Stimulated activated naive B cell treated with anti-CD40 and anti-IgM and Interleukin-4, amounts not matched to agents 10 μg/mL and 1 μg/mL and 100 μg/mL, for 72 hours (primary cell): ENCODE results near the gene CYP19A1.
A peak's percentile ranks its signal among the peaks of the same experiment; 100 is the strongest.
"Not testable (repeated sequence)": the region's sequence is repeated elsewhere in the genome, so short reads cannot be mapped to it uniquely, and the experiment has no call there.

Source experiments
- ATAC-seq, 2 donors: fragments of 150-1000 bp; cut with Tn5 transposase; replicated peaks; 2 replicates each; pipeline ENCODE4 v1.10.0; 2021; ENCODE audit warnings: moderate library complexity in 1 of 2
- DNase-seq: peaks from one replicate; pipeline ENCODE4 v3.0.0; 2021
- H3K27ac Mint-ChIP-seq: one replicate; pipeline ENCODE4 v1.8.0; 2022; ENCODE audit warnings: mild to moderate bottlenecking, mixed read lengths
- H3K27me3 Mint-ChIP-seq, 2 donors: one replicate each; pipeline ENCODE4 v1.8.0; 2022; ENCODE audit warnings: mixed read lengths in 2 of 2
- H3K36me3 Mint-ChIP-seq, 2 donors: one replicate each; pipeline ENCODE4 v1.8.0; 2022; ENCODE audit warnings: mixed read lengths in 2 of 2, mild to moderate bottlenecking in 1 of 2
- H3K4me1 Mint-ChIP-seq, 2 donors: one replicate each; pipeline ENCODE4 v1.8.0; 2022; ENCODE audit warnings: mixed read lengths in 2 of 2, mild to moderate bottlenecking in 1 of 2
- H3K4me3 Mint-ChIP-seq, 2 donors: one replicate each; pipeline ENCODE4 v1.8.0; 2022; ENCODE audit warnings: mild to moderate bottlenecking in 2 of 2, mixed read lengths in 2 of 2, moderate library complexity in 1 of 2
- H3K9me3 Mint-ChIP-seq, 2 donors: one replicate each; pipeline ENCODE4 v1.8.0; 2022; ENCODE audit warnings: mixed read lengths in 2 of 2, mild to moderate bottlenecking in 1 of 2

CYP19A1 gene

GRCh38 chr15:51263726-51264125, 74.7 kb downstream of the CYP19A1 start:
- Mint-ChIP-seq H3K9me3 (peaks cover 3 to 6% of the 10 kb centered on the region in 2 donors), H3K4me1 (peaks cover 2 to 9% of the 10 kb centered on the region in 2 donors), H3K36me3 (no peaks in the 10 kb centered on the region), H3K4me3 (no peak overlapping the region), H3K27ac (no peak overlapping the region), H3K27me3 (peaks cover 11 to 25% of the 10 kb centered on the region in 2 donors)
- no peak for ATAC-seq
- no peak for DNase-seq

GRCh38 chr15:51263116-51263515, 75.3 kb downstream of the CYP19A1 start:
- DNase-seq, result no peak
- peaks cover 1 to 6% of the 10 kb centered on the region in 2 donors for H3K4me1 Mint-ChIP-seq
- H3K36me3 Mint-ChIP-seq, result no peaks in the 10 kb centered on the region
- peaks cover 8 to 26% of the 10 kb centered on the region in 2 donors for H3K27me3 Mint-ChIP-seq
- no peak overlapping the region for H3K4me3 Mint-ChIP-seq
- H3K27ac Mint-ChIP-seq, result no peak overlapping the region
- no peak for ATAC-seq
- peaks cover 3 to 6% of the 10 kb centered on the region in 2 donors for H3K9me3 Mint-ChIP-seq

- H3K9me3 Mint-ChIP-seq, result peaks cover 3 to 6% of the 10 kb centered on the region in 2 donors
- H3K27me3 Mint-ChIP-seq, result peaks cover 6 to 24% of the 10 kb centered on the region in 2 donors
- no peaks in the 10 kb centered on the region for H3K4me1 Mint-ChIP-seq
- ATAC-seq (no peak), DNase-seq (no peak)
- no peak overlapping the region for H3K4me3 Mint-ChIP-seq
- H3K36me3 Mint-ChIP-seq, result no peaks in the 10 kb centered on the region
- H3K27ac Mint-ChIP-seq, result no peak overlapping the region
Measured at GRCh38 chr15:51262463-51262862, 75.9 kb downstream of the CYP19A1 start.

- not testable (repeated sequence) for H3K4me1 Mint-ChIP-seq, H3K27ac Mint-ChIP-seq, H3K36me3 Mint-ChIP-seq, DNase-seq, H3K4me3 Mint-ChIP-seq, ATAC-seq, H3K9me3 Mint-ChIP-seq
- peaks cover 0 to 17% of the 10 kb centered on the region in 2 donors for H3K27me3 Mint-ChIP-seq
Measured at GRCh38 chr15:51261113-51261512, 77.3 kb downstream of the CYP19A1 start.

- DNase-seq (no peak), ATAC-seq (no peak)
- Mint-ChIP-seq H3K27ac (no peak overlapping the region), H3K4me3 (no peak overlapping the region), H3K9me3 (peaks cover 3 to 6% of the 10 kb centered on the region in 2 donors), H3K36me3 (no peaks in the 10 kb centered on the region), H3K27me3 (peaks cover 0 to 17% of the 10 kb centered on the region in 2 donors), H3K4me1 (no peaks in the 10 kb centered on the region)
Measured at GRCh38 chr15:51260202-51260601, 78.2 kb downstream of the CYP19A1 start.

- Mint-ChIP-seq H3K4me3 (no peak overlapping the region), H3K4me1 (no peaks in the 10 kb centered on the region), H3K27me3 (peaks cover 5 to 25% of the 10 kb centered on the region in 2 donors), H3K9me3 (no peaks in the 10 kb centered on the region), H3K36me3 (no peaks in the 10 kb centered on the region), H3K27ac (no peak overlapping the region)
- ATAC-seq (no peak), DNase-seq (no peak)
Measured at GRCh38 chr15:51255533-51255932, 82.9 kb downstream of the CYP19A1 start.

- DNase-seq, result no peak
- no peaks in the 10 kb centered on the region for H3K36me3 Mint-ChIP-seq
- no peak overlapping the region for H3K27ac Mint-ChIP-seq
- H3K9me3 Mint-ChIP-seq, result no peaks in the 10 kb centered on the region
- no peak for ATAC-seq
- H3K27me3 Mint-ChIP-seq, result peaks cover 10 to 24% of the 10 kb centered on the region in 2 donors
- H3K4me1 Mint-ChIP-seq, result no peaks in the 10 kb centered on the region
- H3K4me3 Mint-ChIP-seq, result no peak overlapping the region
Measured at GRCh38 chr15:51253366-51253765, 85.0 kb downstream of the CYP19A1 start.

- H3K27me3 Mint-ChIP-seq, result peaks cover 10 to 20% of the 10 kb centered on the region in 2 donors
- H3K27ac Mint-ChIP-seq, result no peak overlapping the region
- no peak for DNase-seq
- no peaks in the 10 kb centered on the region for H3K36me3 Mint-ChIP-seq
- no peak for ATAC-seq
- no peak overlapping the region for H3K4me3 Mint-ChIP-seq
- no peaks in the 10 kb centered on the region for H3K4me1 Mint-ChIP-seq
- no peaks in the 10 kb centered on the region for H3K9me3 Mint-ChIP-seq
Measured at GRCh38 chr15:51252671-51253070, 85.7 kb downstream of the CYP19A1 start.

GRCh38 chr15:51251556-51251955, 86.8 kb downstream of the CYP19A1 start:
- Mint-ChIP-seq H3K36me3 (no peaks in the 10 kb centered on the region), H3K27me3 (peaks cover 15 to 20% of the 10 kb centered on the region in 2 donors), H3K4me3 (no peak overlapping the region), H3K9me3 (no peaks in the 10 kb centered on the region), H3K27ac (no peak overlapping the region), H3K4me1 (no peaks in the 10 kb centered on the region)
- ATAC-seq, result no peak
- DNase-seq, result no peak

- H3K27me3 Mint-ChIP-seq, result peaks cover 15 to 20% of the 10 kb centered on the region in 2 donors
- no peak overlapping the region for H3K27ac Mint-ChIP-seq
Measured at GRCh38 chr15:51250217-51251011, 88.0 kb downstream of the CYP19A1 start.

GRCh38 chr15:51245628-51246027, 92.8 kb downstream of the CYP19A1 start:
- Mint-ChIP-seq H3K9me3 (no peaks in the 10 kb centered on the region), H3K4me1 (peaks cover 1 to 9% of the 10 kb centered on the region in 2 donors), H3K27ac (no peak overlapping the region), H3K27me3 (peaks cover 15 to 16% of the 10 kb centered on the region in 2 donors), H3K36me3 (no peaks in the 10 kb centered on the region), H3K4me3 (no peak overlapping the region)
- no peak for DNase-seq
- no peak for ATAC-seq

More at GRCh38 chr15:51250217-51251011, 88.0 kb downstream of the CYP19A1 start:
- H3K36me3 Mint-ChIP-seq, result no peaks in the 10 kb centered on the region
- H3K4me3 Mint-ChIP-seq, result no peak overlapping the region
- ATAC-seq (no peak), DNase-seq (no peak)
- H3K4me1 Mint-ChIP-seq, result no peaks in the 10 kb centered on the region
- H3K9me3 Mint-ChIP-seq, result no peaks in the 10 kb centered on the region

GRCh38 chr15:51244423-51244869, 94.0 kb downstream of the CYP19A1 start:
- DNase-seq (no peak), ATAC-seq (no peak)
- H3K4me1 Mint-ChIP-seq, result peaks cover 7 to 15% of the 10 kb centered on the region in 2 donors
- peaks cover 22 to 24% of the 10 kb centered on the region in 2 donors for H3K27me3 Mint-ChIP-seq
- H3K27ac Mint-ChIP-seq, result no peak overlapping the region
- H3K36me3 Mint-ChIP-seq, result no peaks in the 10 kb centered on the region
- no peak overlapping the region for H3K4me3 Mint-ChIP-seq
- no peaks in the 10 kb centered on the region for H3K9me3 Mint-ChIP-seq

GRCh38 chr15:51243774-51244173, 94.6 kb downstream of the CYP19A1 start:
- Mint-ChIP-seq H3K9me3 (no peaks in the 10 kb centered on the region), H3K36me3 (no peaks in the 10 kb centered on the region), H3K4me1 (peaks cover 7 to 15% of the 10 kb centered on the region in 2 donors), H3K27me3 (peaks cover 18 to 23% of the 10 kb centered on the region in 2 donors), H3K4me3 (no peak overlapping the region), H3K27ac (no peak overlapping the region)
- DNase-seq (no peak), ATAC-seq (no peak)

- Mint-ChIP-seq H3K4me1 (peaks cover 7 to 15% of the 10 kb centered on the region in 2 donors), H3K27me3 (peaks cover 12 to 23% of the 10 kb centered on the region in 2 donors), H3K9me3 (no peaks in the 10 kb centered on the region), H3K36me3 (no peaks in the 10 kb centered on the region), H3K27ac (peak overlapping the region; percentile 3), H3K4me3 (no peak overlapping the region)
- no peak for DNase-seq
- peak; percentile 63 to 64 for ATAC-seq
Measured at GRCh38 chr15:51240066-51240465, 98.3 kb downstream of the CYP19A1 start.

- Mint-ChIP-seq H3K9me3 (no peaks in the 10 kb centered on the region), H3K4me1 (peaks cover 11 to 22% of the 10 kb centered on the region in 2 donors), H3K4me3 (no peak overlapping the region), H3K27me3 (peaks cover 12 to 23% of the 10 kb centered on the region in 2 donors), H3K36me3 (no peaks in the 10 kb centered on the region), H3K27ac (no peak overlapping the region)
- ATAC-seq, result no peak
- DNase-seq, result no peak
Measured at GRCh38 chr15:51237816-51238215, 100.6 kb downstream of the CYP19A1 start.
